Pancreas (tissue), 10 donors: ENCODE measurements around the gene SPATC1L. TPM values are rescaled to one million over a fixed set of nuclear protein-coding genes. Genes with fewer than 3 reads are reported as not detected.
A peak's percentile ranks its signal among the peaks of the same experiment; 100 is the strongest.

ENCODE experiments used
- ATAC-seq, 4 donors: fragments of 200-7000 bp; cut with Tn5 transposase; one replicate each; pipeline versions ENCODE4 v1.8.0 to v1.9.1; 2020; ENCODE audit warnings: mild to moderate bottlenecking in 4 of 4, moderate library complexity in 4 of 4
- DNase-seq, 6 donors: peaks; one replicate each; pipeline ENCODE4 v3.0.0-alpha.2; 2020
- FAIRE-seq: peaks from 2 replicates; lab custom pipeline; 2012; peaks lifted over from hg19 to GRCh38; lab: Jason Lieb, UNC
- H3K27ac ChIP-seq, 4 donors: fragments of 200-600 bp; sonication (generic); 1 replicate in 3 of 4; 2 replicates in 1 of 4; pipeline versions ENCODE4 v1.5.0 to v1.8.0; 2020
- H3K27me3 ChIP-seq, 4 donors: fragments of 200-600 bp; one replicate each; pipeline ENCODE4 v1.8.0; 2021
- H3K36me3 ChIP-seq, 3 donors: fragments of 200-600 bp; sonication (generic) in 1 of 3; one replicate each; pipeline versions ENCODE4 v1.5.0 to v1.8.0; 2020 to 2021
- H3K4me1 ChIP-seq, 3 donors: fragments of 200-600 bp; one replicate each; pipeline ENCODE4 v1.8.0; 2021
- H3K4me3 ChIP-seq, 4 donors: fragments of 200-600 bp; sonication (generic) in 2 of 4; one replicate each; pipeline versions ENCODE4 v1.5.0 to v1.8.0; 2020 to 2021
- H3K9me3 ChIP-seq, 4 donors: fragments of 200-600 bp; one replicate each; pipeline ENCODE4 v1.8.0; 2021
- WGBS, 2 donors: extraction: QIAGEN DNeasy Blood & Tissue Kit; methylation state at CpG; one replicate each; pipeline ENCODE4 v1.1.7; 2013; 5-methylcytosine and 5-hydroxymethylcytosine counted together
- intact Hi-C, 3 donors: fragments of 100-400 bp; cut with DNase I; formaldehyde crosslinking; loops; one replicate each; pipeline versions ENCODE4 v1.11.1 to v1.14.2; 2022
- polyA plus RNA-seq, 2 donors: library from polyadenylated mRNA; stranded (reverse); fragments of 200-250 nt; gene quantifications; one replicate each; pipeline ENCODE4 v1.2.3, GENCODE V29; 2013
- total RNA-seq, 6 donors: library from RNA; stranded (reverse); fragmentation: NEBNext Ultra II Directional in 4 of 6; extraction: Animal tissue kit (Norgen Biotek cat#: 25700) in 4 of 6; gene quantifications; one replicate each; pipeline versions ENCODE4 v1.2.1 to v1.2.4, GENCODE V29; 2021 to 2023
- TF ChIP-seq, protein P1 (sequence below), 4 donors: fragments of 200-600 bp; sonication (generic) in 3 of 4; IDR thresholded peaks; one replicate each; pipeline versions ENCODE4 v1.5.0 to v1.8.0; 2021; ENCODE audit warnings: antibody characterized with exemption in 4 of 4
- donor health status: healthy with polysubstance abuse.
- donor health status: DM: no; HTN: no; CAD: no; lungs with moderate emphysema.
- donor health status: DM: no; HTN: no; CAD: no.
- donor health status: control.
- donor health status: control.
- donor health status: Bipolar disorder and iron deficiency.
- donor health status: DM: yes; HTN: yes; CAD: no.
- donor health status: DM: no; HTN: no; CAD: no.
- donor health status: DM: no; HTN: no; CAD: no.
- donor health status: DM: yes; HTN: yes; CAD: no.

The SPATC1L gene
- total and polyA plus RNA-seq, 8 donors, result 3.1 to 26.9 (median 6.5) TPM

- DNase-seq (peak in 1 of 6 donors; percentile 32), FAIRE-seq (no peak), ATAC-seq (peak in 2 of 4 donors; percentile 74 to 79)
- Histone ChIP-seq H3K4me3 (no peak overlapping the region), H3K9me3 (no peaks in the 10 kb centered on the region), H3K27me3 (no peaks in the 10 kb centered on the region), H3K27ac (no peak overlapping the region), H3K4me1 (no peaks in the 10 kb centered on the region), H3K36me3 (no peaks in the 10 kb centered on the region)
- TF ChIP-seq, protein P1, sequence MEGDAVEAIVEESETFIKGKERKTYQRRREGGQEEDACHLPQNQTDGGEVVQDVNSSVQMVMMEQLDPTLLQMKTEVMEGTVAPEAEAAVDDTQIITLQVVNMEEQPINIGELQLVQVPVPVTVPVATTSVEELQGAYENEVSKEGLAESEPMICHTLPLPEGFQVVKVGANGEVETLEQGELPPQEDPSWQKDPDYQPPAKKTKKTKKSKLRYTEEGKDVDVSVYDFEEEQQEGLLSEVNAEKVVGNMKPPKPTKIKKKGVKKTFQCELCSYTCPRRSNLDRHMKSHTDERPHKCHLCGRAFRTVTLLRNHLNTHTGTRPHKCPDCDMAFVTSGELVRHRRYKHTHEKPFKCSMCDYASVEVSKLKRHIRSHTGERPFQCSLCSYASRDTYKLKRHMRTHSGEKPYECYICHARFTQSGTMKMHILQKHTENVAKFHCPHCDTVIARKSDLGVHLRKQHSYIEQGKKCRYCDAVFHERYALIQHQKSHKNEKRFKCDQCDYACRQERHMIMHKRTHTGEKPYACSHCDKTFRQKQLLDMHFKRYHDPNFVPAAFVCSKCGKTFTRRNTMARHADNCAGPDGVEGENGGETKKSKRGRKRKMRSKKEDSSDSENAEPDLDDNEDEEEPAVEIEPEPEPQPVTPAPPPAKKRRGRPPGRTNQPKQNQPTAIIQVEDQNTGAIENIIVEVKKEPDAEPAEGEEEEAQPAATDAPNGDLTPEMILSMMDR (IDR thresholded peaks at IDR 0.05), result no peak
- intact Hi-C loops, result no loop called here
- WGBS, 2 donors, result 66 to 78% methylated on average over 8 of the region's 8 CpGs
Measured at GRCh38 chr21:46168659-46169386, 15.4 kb downstream of the SPATC1L start.

GRCh38 chr21:46168238-46168637 is 16.0 kb downstream of the SPATC1L start:
- no peaks in the 10 kb centered on the region for H3K36me3 ChIP-seq
- TF ChIP-seq, protein P1 (IDR thresholded peaks at IDR 0.05), result no peak
- DNase-seq, result peak in 3 of 6 donors; percentile 12 to 52 (median 45)
- H3K9me3 ChIP-seq, result no peaks in the 10 kb centered on the region
- no peaks in the 10 kb centered on the region for H3K27me3 ChIP-seq
- FAIRE-seq, result no peak
- H3K4me1 ChIP-seq, result no peaks in the 10 kb centered on the region
- no peak for ATAC-seq
- intact Hi-C loops, result no loop called here
- no peak overlapping the region for H3K4me3 ChIP-seq
- 71 to 87% methylated on average over 14 of the region's 14 CpGs for WGBS, 2 donors
- H3K27ac ChIP-seq, result no peak overlapping the region

- H3K27ac ChIP-seq, result no peak overlapping the region
- no peaks in the 10 kb centered on the region for H3K36me3 ChIP-seq
- intact Hi-C loops, result no loop called here
- no peaks in the 10 kb centered on the region for H3K27me3 ChIP-seq
- no peaks in the 10 kb centered on the region for H3K4me1 ChIP-seq
- H3K4me3 ChIP-seq, result no peak overlapping the region
- no peak for FAIRE-seq
- no peak for ATAC-seq
- TF ChIP-seq, protein P1 (IDR thresholded peaks at IDR 0.05), result no peak
- no peaks in the 10 kb centered on the region for H3K9me3 ChIP-seq
- no peak for DNase-seq
Measured at GRCh38 chr21:46165098-46165497, 19.2 kb downstream of the SPATC1L start.

DNA sequence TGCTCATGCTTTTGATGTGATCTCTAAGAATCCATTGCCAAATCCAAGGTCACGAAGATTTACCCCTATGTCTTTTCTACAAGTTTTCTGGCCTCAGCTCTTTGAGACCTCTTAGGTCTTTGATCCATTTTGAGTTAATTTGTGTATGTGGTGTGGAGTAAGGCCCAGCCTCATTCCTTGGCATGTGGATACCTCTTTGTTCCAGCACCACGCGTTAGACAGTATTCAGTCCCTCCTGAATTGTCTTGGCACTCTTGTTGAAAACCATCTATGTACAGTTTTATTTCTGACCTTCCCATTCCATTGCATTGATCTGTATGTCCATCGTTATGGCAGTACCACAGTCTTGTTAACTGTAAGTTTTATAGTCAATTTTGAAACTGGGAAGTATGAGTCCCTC is 20.9 kb downstream of the SPATC1L start:
- no peaks in the 10 kb centered on the region for H3K27me3 ChIP-seq
- WGBS, 2 donors, result 80 to 96% methylated on average over 4 of the region's 4 CpGs
- H3K4me3 ChIP-seq, result no peak overlapping the region
- FAIRE-seq (no peak), DNase-seq (no peak), ATAC-seq (no peak)
- TF ChIP-seq, protein P1 (IDR thresholded peaks at IDR 0.05), result no peak
- no peaks in the 10 kb centered on the region for H3K36me3 ChIP-seq
- H3K27ac ChIP-seq, result no peak overlapping the region
- intact Hi-C loops, result no loop called here
- H3K4me1 ChIP-seq, result no peaks in the 10 kb centered on the region
- H3K9me3 ChIP-seq, result no peaks in the 10 kb centered on the region
